Sigmoid colon (tissue), 7 donors: Measurements from ENCODE around the gene TENT4A. TPM values are rescaled to one million over a fixed set of nuclear protein-coding genes. Genes with fewer than 3 reads are reported as not detected.

Experiments
- DNase-seq: peaks from one replicate; pipeline ENCODE4 v3.0.0-alpha.2; 2019
- H3K27ac ChIP-seq, 4 donors: fragments of 200-600 bp; sonication (generic); one replicate each; pipeline ENCODE4 v1.5.1; 2016 to 2019; ENCODE audit warnings: mild to moderate bottlenecking in 1 of 4
- H3K27me3 ChIP-seq, 3 donors: fragments of 200-600 bp; sonication (generic); one replicate each; pipeline ENCODE4 v1.5.1; 2019; ENCODE audit warnings: mild to moderate bottlenecking in 1 of 3
- H3K36me3 ChIP-seq, 4 donors: fragments of 200-600 bp; sonication (generic); one replicate each; pipeline ENCODE4 v1.5.1; 2016 to 2019
- H3K4me1 ChIP-seq, 4 donors: fragments of 200-600 bp; sonication (generic); one replicate each; pipeline ENCODE4 v1.5.1; 2017 to 2019
- H3K4me3 ChIP-seq, 4 donors: fragments of 200-600 bp; sonication (generic); one replicate each; pipeline ENCODE4 v1.5.1; 2017 to 2019; ENCODE audit warnings: mild to moderate bottlenecking in 2 of 4, moderate library complexity in 1 of 4
- H3K9me3 ChIP-seq, 4 donors: fragments of 200-600 bp in 3 of 4; sonication (generic) in 3 of 4; one replicate each; pipeline versions ENCODE4 v1.5.1 to v1.6.1; 2013 to 2019
- CTCF ChIP-seq, 4 experiments: fragments of 450-650 bp in 3 of 4; fragments of 200-600 bp in 1 of 4; IDR thresholded peaks; one replicate each; pipeline ENCODE4 v1.5.1; 2016 to 2019; ENCODE audit warnings: antibody characterized with exemption in 4 of 4, mild to moderate bottlenecking in 3 of 4, moderate library complexity in 2 of 4
- EP300 ChIP-seq, 4 donors: sonication (generic); formaldehyde crosslinking; IDR thresholded peaks; one replicate each; pipeline ENCODE4 v1.6.1; 2017; ENCODE audit warnings: antibody characterized with exemption in 4 of 4
- POLR2A ChIP-seq, 2 donors: fragments of 450-650 bp; IDR thresholded peaks; one replicate each; pipeline ENCODE4 v1.6.1; 2016; ENCODE audit warnings: antibody characterized with exemption in 2 of 2, mild to moderate bottlenecking in 2 of 2, moderate library complexity in 2 of 2
- POLR2AphosphoS5 ChIP-seq, 4 donors: sonication (generic); formaldehyde crosslinking; IDR thresholded peaks; one replicate each; pipeline ENCODE4 v1.6.1; 2017; ENCODE audit warnings: antibody characterized with exemption in 4 of 4
- WGBS, 2 donors: extraction: QIAGEN DNeasy Blood & Tissue Kit; methylation state at CpG; one replicate each; pipeline ENCODE4 v1.1.7; 2013; 5-methylcytosine and 5-hydroxymethylcytosine counted together
- intact Hi-C: fragments of 100-400 bp; cut with DNase I; formaldehyde crosslinking; loops from one replicate; pipeline ENCODE4 v1.15.1; 2023
- polyA plus RNA-seq, 3 donors: library from polyadenylated mRNA; stranded (reverse); fragments of 200-250 nt; gene quantifications; one replicate each; pipeline ENCODE4 v1.2.3, GENCODE V29; 2013
- total RNA-seq, 4 donors: library from RNA; depleted of rRNA; stranded (reverse); fragments of >200 nt; gene quantifications; one replicate each; pipeline ENCODE4 v1.1.0, GENCODE V29; 2016
- donor health status: healthy with polysubstance abuse.
- donor health status: Bipolar disorder and iron deficiency.
- donor health status: healthy.

TENT4A gene
- total and polyA plus RNA-seq, 7 donors = 3.0 to 27.4 (median 14.6) TPM

GRCh38 chr5:6719417-6719816 is 6.2 kb downstream of the TENT4A start:
- 91 to 92% methylated on average over 5 of the region's 5 CpGs for whole genome bisulfite sequencing, 2 donors
- no peak for DNase-seq
- TF ChIP-seq CTCF (IDR thresholded peaks at IDR 0.05) (no peak), POLR2AphosphoS5 (IDR thresholded peaks at IDR 0.05) (no peak), EP300 (IDR thresholded peaks at IDR 0.05) (no peak), POLR2A (IDR thresholded peaks at IDR 0.05) (no peak)
- Histone ChIP-seq H3K4me3 (no peak overlapping the region), H3K27me3 (no peaks in the 10 kb centered on the region), H3K9me3 (no peaks in the 10 kb centered on the region), H3K4me1 (peaks cover 0 to 96% (median 85%) of the 10 kb centered on the region in 4 donors), H3K27ac (no peak overlapping the region), H3K36me3 (no peaks in the 10 kb centered on the region)
- intact Hi-C loops = loop anchor here (10.0 kb wide), 1 partner anchor 265 kb away; no protein-coding TSS in a partner anchor

- intact Hi-C loops = loop anchor here (10.0 kb wide), 1 partner anchor 265 kb away; no protein-coding TSS in a partner anchor
- DNase-seq = no peak
- Histone ChIP-seq H3K27me3 (no peaks in the 10 kb centered on the region), H3K9me3 (no peaks in the 10 kb centered on the region), H3K36me3 (no peaks in the 10 kb centered on the region), H3K4me3 (no peak overlapping the region), H3K4me1 (peaks cover 0 to 96% (median 85%) of the 10 kb centered on the region in 4 donors), H3K27ac (no peak overlapping the region)
- whole genome bisulfite sequencing, 2 donors = 81 to 89% methylated on average over 5 of the region's 5 CpGs
- no peak for TF ChIP-seq EP300 (IDR thresholded peaks at IDR 0.05)
- no peak for TF ChIP-seq POLR2A (IDR thresholded peaks at IDR 0.05)
- no peak for TF ChIP-seq CTCF (IDR thresholded peaks at IDR 0.05)
- no peak for TF ChIP-seq POLR2AphosphoS5 (IDR thresholded peaks at IDR 0.05)
These were observed 6.8 kb downstream of the TENT4A start for GRCh38 chr5:6719896-6720560.

GRCh38 chr5:6720561-6720921 is 7.3 kb downstream of the TENT4A start:
- H3K4me3 ChIP-seq = no peak overlapping the region
- peaks cover 0 to 95% (median 85%) of the 10 kb centered on the region in 4 donors for H3K4me1 ChIP-seq
- 90 to 93% methylated on average over 6 of the region's 6 CpGs for WGBS, 2 donors
- H3K36me3 ChIP-seq = no peaks in the 10 kb centered on the region
- DNase-seq = no peak
- H3K27ac ChIP-seq = no peak overlapping the region
- no peaks in the 10 kb centered on the region for H3K27me3 ChIP-seq
- intact Hi-C loops = no loop called here
- no peaks in the 10 kb centered on the region for H3K9me3 ChIP-seq
- TF ChIP-seq CTCF (IDR thresholded peaks at IDR 0.05) (no peak), POLR2AphosphoS5 (IDR thresholded peaks at IDR 0.05) (no peak), EP300 (IDR thresholded peaks at IDR 0.05) (no peak), POLR2A (IDR thresholded peaks at IDR 0.05) (no peak)

GRCh38 chr5:6721442-6721841 is 8.2 kb downstream of the TENT4A start:
- Histone ChIP-seq H3K36me3 (no peaks in the 10 kb centered on the region), H3K4me3 (peak overlapping the region in 3 of 4 donors; percentile 13 to 28 (median 20)), H3K27me3 (no peaks in the 10 kb centered on the region), H3K9me3 (no peaks in the 10 kb centered on the region), H3K27ac (peak overlapping the region; percentile 57 to 69 (median 63)), H3K4me1 (peaks cover 0 to 95% (median 81%) of the 10 kb centered on the region in 4 donors)
- TF ChIP-seq CTCF (IDR thresholded peaks at IDR 0.05) (no peak), POLR2A (IDR thresholded peaks at IDR 0.05) (no peak), EP300 (IDR thresholded peaks at IDR 0.05) (no peak), POLR2AphosphoS5 (IDR thresholded peaks at IDR 0.05) (no peak)
- WGBS, 2 donors = 64 to 77% methylated on average over 4 of the region's 4 CpGs
- intact Hi-C loops = no loop called here
- no peak for DNase-seq
